HG03103 (cell line): ENCODE data around the gene SYTL1.

Source experiments
- ATAC-seq: cut with Tn5 transposase; IDR thresholded peaks from one replicate; pipeline ENCODE4 v1.9.1; 2021; ENCODE audit warnings: low read depth; ENCODE audit not compliant: unreplicated experiment

The SYTL1 gene

DNA sequence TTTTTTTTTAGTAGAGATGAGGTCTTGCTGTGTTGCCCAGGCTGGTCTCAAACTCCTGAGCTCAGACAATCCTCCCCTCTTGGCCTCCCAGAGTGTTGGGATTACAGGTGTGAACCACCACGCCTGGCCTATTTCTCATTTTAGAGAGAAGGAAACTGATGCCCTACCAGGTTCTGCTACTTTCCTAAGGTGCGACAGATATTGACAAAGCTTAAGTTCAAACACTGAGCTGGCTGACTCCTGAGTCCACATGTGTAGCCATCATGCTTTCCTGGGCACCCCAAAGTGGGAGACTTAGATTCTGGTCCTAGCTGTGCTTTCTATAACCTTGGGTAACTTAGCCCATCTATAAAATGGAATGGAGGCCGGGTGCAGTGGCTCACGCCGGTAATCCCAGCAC, 25.0 kb upstream of the SYTL1 start:
- ATAC-seq: no peak

DNA sequence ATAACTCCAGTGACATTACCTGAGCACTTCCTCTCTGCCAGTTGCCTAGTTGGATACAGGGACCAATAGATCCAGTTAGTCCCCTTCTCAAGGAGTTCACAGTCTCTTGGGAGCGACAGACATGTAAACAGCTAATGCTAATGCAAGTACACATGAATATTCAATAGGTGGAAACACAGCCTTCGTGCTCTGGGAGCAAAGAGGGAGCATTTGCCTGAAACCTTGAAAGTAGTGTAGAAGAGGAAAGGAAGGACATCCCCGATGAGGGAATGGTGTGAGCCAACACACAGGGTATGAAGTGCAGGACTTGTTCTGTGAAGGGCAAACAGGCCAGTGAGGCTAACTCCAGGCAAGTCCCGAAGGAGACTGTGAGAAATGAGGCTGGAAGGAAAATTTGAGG, 23.7 kb upstream of the SYTL1 start:
- no peak for ATAC-seq

- ATAC-seq: no peak
These were observed 23.2 kb upstream of the SYTL1 start for GRCh38 chr1:27318596-27318995.

GRCh38 chr1:27321813-27322568, 19.8 kb upstream of the SYTL1 start, which contains the start of gene TMEM222:
TSS of gene TMEM222 (plus strand) at chr1:27322163. CDS start at chr1:27322198, 35 bp downstream.
- ATAC-seq: peak; percentile 88

- no peak for ATAC-seq
These were observed 19.1 kb upstream of the SYTL1 start for GRCh38 chr1:27322569-27323240.

DNA sequence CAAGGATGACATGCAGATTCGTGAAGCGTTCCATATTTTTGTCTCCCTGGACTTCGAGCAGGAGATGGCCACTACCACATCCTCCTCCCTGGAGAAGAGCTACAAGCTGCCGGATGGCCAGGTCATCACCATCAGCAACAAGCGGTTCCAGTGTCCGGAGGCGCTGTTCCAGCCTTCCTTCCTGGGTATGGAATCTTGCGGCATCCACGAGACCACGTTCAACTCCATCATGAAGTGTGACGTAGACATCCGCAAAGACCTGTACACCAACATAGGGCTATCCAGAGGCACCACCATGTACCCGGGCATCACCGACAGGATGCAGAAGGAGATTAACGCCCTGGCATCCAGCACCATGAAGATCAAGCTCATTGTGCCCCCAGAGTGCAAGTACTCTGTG, 16.5 kb upstream of the SYTL1 start:
- no peak for ATAC-seq

GRCh38 chr1:27327964-27328363, 13.9 kb upstream of the SYTL1 start:
- ATAC-seq: no peak

DNA sequence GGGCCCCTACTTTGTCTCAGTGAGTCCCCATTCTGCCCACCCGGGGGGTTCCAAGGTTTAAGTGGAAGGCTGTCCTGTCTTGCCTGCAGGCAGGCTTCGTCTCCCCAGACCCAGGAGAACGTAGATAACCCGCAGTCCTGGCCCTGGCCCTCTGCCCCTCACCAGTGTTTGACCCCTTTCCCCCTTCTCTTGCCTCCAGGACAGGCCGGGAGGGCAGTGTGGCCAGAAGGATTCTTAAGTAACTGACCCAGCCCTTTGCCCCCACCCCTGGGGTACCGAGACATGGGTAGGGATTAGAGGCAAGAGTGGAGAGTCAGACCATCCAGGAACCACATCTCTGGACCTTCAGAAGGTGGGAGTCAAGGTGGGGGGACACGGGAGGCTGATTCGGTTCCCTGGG, 11.0 kb upstream of the SYTL1 start:
- ATAC-seq: no peak

DNA sequence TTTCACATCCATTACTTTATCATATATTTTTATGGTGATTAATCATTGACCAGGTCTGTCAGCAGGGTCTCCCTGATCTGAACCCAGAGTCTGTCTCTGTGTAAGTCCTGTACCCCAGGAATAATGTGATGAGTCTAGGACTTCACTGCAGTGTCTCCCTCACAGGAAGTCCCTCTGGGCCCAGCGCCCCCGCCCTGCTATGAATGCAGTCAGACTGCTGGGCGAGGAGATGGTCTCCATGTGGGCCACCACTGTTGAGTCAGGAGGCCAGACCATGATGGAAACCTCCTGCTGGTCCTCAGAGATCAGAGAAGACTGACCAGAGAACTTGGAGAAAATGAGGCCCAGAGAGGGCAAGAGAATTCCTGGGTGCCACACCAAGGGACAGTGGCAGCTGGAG, 10.4 kb upstream of the SYTL1 start:
- ATAC-seq: no peak

GRCh38 chr1:27331922-27332321, 9.9 kb upstream of the SYTL1 start:
- no peak for ATAC-seq

DNA sequence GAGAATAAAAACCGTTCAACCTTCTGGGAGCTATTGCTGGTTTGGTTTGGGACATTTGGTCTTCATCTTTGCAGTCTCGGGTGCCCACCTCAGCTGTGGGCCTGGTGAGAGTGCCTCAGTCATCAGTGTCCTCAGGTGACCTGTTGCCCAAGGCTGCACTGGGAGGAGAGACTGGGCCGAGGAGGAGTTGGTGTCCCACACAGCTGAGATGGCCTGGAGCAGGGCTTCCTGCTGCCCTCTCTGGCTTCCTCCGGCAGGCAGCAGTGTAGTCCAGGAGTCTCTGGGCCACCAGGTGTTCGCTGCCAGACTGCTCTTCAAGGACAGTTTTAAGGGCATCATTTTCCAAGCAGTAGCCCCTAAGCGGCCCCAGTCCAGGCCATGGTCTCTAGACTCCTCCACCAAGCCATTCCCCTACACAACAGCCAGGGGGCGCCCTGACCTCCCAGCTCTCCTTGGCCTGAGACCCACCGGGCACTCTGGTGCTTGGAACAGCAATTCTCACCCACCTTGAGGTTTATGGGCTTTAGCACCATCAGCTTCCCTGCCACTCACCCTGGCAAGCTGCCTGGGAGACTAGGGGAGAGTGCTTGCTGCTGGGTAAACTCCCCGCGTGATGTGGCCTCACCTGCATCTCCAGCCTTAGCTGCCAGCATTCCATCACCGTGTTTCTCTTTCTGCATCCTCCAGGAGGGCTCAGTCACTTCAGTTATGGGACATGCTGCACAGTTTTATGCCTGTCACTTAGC, 9.1 kb upstream of the SYTL1 start:
- no peak for ATAC-seq

- ATAC-seq: no peak
These were observed 8.0 kb upstream of the SYTL1 start for GRCh38 chr1:27333717-27334279.

DNA sequence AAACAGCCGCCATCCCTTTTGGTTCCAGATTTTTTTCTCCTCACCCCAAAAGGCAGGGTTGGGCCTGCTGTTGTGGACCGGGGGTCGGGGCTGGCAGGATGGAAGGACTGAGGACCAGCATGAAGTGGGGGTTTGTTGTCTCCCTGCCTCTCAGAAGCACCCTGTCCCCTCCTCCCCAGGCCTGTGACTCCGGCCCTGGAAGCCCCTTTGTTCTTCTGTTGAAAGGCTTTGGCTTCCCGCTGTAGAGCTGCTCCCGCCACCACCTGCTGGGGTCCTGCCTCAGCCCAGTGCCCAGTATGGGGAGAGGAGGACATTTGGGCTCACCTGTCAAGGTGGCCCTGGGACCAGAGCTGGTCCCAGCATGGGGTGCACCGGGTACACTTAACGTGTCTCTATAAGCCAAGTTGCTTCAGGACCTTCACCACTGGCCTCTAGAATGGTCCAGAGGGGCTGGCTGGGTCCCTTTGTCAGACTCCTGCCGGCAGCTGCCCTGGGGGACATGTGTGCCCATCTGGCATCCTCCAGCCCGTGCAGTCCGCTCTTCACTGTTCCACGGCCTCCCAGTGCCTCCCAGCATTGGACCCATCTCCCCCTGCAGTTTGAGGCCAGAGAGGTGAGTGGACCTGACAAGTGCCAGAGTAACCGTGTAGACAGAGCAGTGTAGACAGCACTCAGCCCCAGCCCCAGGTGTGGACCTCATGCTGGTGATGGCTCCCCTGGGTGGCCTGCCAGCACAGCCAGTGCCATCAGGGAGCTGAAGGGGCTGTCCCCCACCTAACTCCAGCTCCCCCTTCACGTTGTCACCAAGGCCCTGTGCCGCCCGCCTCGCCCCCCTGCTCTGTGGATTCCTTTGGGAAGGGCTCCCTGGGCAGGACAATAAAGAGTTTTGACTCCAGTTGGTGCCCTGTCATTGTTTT, 6.1 kb upstream of the SYTL1 start:
- ATAC-seq: no peak

DNA sequence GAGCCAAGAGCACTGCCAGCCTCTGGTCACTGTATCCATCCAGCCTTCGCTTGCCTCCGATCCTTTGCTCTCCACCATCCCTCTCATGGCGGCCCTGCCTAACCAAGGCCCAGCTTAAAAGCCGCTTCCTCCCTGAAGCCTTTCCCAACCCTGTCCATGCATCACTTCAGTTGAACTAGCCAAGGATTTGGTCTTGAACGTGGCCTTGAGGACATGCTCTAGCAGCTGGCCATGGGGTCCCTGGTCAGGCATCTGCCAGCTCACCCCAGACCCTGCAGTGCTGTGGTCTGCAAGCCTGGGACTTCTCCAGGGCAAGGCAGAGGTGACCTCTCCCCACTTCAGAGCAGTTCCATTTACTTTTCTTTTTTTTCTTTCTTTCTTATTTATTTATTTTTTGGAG, 5.1 kb upstream of the SYTL1 start:
- no peak for ATAC-seq

DNA sequence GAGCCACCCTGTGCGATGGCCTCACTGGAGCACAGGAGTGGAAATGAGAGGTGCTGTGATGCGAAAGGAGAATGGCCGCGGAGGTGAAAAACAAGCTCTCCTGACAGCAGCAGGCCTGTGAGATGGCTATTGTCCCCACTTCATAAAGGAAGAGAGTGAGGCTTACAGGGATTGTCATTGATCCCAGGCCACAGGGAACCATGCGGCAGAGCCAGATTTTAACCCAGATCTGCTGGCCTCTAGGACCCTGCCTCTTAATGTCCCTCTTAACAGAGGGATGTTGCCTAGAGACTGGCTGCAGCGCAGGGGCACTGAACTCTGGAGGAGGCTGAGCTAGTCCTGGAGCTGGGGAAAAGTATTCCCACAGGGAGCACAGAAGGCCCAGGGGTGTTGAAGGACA, 3.1 kb upstream of the SYTL1 start:
- no peak for ATAC-seq

- no peak for ATAC-seq
These were observed 2.6 kb upstream of the SYTL1 start for GRCh38 chr1:27339213-27339612.

DNA sequence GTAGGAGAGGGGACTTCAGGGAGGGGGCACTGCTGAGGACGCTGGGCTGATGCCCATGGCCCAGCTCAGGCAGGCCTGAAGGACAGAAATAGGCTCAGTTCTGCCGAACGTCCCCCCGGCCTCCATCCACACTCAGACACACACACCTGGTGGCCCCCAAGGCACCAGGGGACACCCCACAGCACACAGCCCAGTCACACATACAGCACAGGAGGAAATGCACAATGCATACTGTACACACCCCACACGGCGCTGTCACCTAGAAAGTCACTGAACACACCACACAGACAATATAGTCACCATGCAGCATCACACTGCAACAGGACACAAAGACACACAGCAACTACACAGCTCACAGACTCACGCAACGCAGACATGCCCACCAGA, 562 bp downstream of the SYTL1 start:
- no peak for ATAC-seq

DNA sequence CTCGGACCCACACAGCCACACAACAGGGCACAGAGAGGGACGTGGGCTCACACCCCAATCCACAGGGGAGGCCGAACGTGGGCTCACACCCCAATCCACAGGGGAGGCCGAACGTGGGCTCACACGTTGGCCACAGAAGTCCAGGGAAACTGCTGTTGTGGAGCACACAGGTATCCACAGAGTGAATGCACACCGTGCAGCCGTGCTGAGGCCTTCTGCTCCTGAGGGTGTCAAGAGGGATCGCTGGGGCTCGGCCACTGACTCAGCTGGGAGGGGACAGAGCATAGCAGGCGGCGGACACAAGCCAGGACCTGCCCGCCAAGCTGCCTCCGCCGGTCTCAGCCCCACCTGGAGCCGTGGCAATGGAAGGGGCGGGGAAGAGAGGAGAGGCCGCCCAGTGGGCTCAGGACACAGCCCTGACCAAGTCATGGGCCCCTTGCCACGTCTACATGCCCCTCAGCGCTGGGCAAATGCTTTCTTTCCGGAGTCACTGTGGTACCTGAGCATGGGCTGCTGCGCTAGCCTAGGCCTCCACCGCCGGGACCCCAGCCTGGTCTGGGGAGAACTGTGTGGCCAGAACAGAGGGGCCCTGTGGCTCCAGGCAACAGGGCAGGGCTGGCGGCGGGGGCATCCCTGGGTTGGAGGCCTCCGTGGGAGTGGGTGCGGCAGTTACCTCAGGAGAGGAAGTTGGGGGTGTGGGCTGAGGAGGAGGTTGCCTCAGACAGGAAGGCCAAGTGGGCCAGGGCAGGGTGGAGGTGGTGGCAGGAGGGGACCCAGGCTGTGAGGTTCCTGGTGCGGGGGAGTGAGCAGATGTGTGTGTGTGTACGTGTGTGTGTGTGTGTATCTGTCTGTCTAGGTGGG, 1.2 kb downstream of the SYTL1 start:
- no peak for ATAC-seq

GRCh38 chr1:27343639-27344025, 1.8 kb downstream of the SYTL1 start:
- no peak for ATAC-seq
